Measurements from ENCODE around the gene ASPN. TPM values are rescaled to one million over a fixed set of nuclear protein-coding genes. Genes with fewer than 3 reads are reported as not detected.

Gene ASPN
- total RNA-seq, 1 experiment from 2014 or later, result not detected

- peak; percentile 79 for DNase-seq (ENCODE audit: low read depth)
Measured at GRCh38 chr9:92506184-92506857, 24.0 kb upstream of the ASPN start.

DNA sequence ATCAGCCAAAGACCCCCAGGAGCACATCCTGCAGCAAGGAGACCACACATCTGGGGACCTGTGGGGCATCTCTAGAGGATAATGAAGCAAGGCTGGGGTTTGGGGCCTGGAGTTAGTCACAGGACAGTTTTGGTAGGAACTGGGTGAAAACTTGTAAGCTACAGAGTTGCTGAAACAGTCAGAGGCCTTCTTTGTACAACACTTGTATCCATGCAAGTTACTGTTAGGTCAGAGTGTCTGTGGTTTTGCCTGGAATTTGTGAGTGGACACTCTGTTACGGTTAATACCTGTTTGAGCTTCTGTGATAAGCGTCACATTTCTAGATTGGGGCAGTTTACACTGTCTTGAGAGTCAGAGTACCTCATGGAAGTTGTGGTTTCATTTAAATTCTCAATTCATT, 22.6 kb upstream of the ASPN start:
- no peak for DNase-seq (ENCODE audit: low read depth)

DNA sequence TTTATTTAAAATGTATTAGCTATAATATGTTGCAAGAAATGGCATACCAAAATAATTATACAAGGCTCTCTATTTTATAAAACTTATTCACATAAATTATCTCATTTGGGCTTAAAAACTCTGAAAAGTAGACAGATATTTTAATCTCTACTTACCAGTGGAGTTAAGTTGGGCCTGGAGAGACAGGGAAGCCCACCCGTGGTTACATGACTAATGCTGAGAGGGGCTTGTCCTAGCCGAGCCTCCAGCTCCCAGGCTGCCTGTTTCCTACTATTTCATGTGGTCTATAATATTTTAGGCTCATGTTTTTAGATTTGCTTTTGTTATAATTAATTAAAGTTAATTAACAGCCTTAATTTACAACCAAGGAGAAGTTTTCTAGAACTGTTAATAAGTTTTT, 20.9 kb upstream of the ASPN start:
- DNase-seq (ENCODE audit: low read depth), result no peak

DNA sequence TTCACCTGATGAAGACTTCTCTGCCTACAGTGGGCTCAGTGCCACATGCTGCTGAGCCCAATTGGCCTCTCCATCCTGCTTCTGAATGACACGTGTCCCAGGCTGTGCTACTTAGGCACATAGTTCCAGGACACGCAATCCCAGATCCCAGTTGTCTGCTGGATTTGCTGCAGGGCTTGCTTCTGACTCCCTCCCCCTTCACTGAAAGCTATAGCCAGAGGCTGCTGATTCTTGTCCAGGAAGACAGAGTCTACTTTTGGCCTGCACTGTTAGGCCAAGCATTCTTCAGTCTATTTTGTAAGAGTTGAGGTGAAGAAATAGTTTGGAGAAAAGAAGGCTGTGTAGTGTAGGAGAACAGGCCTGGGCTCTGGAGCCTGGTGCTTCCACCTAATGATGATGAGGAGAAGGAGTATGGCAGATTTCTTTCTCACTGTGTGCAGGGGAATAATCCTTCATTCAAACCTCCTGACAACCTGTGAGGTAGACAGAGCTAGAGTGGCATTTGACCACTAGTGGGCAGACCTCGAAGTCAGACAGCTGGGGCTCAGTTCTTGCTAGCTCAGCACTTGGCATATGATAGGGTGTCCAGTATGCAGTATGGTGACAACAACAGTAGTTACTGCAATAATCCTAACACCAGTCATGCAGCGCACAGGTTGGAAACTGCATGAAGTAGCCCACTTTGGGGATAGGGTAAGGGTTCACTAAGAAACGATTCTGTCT, 19.5 kb upstream of the ASPN start:
- peak; percentile 20 for DNase-seq (ENCODE audit: low read depth)

- DNase-seq (ENCODE audit: low read depth), result no peak
Measured at GRCh38 chr9:92500725-92501124, 18.4 kb upstream of the ASPN start.

DNA sequence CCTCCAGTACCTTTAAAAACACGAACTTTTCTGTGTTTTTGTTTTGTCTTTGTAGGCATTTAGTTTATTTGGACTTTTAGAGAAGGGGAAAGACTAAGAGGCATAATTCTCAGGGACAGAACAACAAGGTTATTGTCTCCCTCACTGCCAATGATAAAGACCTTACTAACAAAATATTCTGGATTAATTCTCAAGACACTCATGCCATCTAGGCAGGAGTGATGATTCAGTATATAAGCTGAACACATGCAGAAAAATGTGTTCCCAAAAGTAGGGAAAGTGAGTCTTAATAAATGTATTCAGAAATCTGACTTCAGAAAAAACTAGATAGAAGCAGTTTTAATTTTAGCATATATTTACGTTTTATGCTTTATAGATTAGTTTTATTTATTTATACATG, 17.4 kb upstream of the ASPN start:
- no peak for DNase-seq (ENCODE audit: low read depth)

DNA sequence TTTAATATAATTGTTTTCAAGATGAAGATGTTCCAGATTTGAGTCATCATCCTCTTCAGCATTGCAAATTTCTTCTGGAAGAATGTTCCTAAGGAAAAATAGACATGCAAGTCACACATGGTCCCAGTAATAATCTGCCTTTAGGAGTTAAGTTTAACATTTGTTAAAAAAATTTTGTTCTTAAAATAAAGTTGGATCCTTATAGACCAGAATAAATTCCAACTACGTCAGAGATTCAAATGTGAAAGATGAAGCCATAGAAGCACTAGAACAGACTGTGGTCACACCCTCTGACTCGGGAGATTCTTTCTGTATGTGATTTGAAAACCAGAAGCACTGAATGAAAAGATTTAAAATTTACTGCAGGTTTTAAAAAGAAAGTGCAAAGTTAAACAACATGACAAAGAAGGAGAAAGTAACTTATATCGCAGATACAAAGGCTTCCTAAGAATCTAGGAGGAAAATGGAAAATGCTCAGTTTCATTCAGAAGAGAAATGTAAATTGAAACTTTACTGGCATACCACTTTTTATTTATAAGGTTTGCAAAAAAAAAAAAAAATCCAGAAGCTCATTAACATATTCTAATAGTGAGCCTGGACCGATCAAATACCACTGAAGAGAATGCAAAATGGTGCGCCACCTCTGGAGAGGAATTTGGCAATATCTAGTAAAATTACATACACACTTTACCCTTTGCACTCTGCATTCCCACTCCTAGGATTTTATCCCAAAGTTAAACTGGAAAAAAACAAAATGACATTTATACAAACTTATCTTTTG, 14.3 kb upstream of the ASPN start:
- no peak for DNase-seq (ENCODE audit: low read depth)

GRCh38 chr9:92494856-92495255, 12.6 kb upstream of the ASPN start:
- DNase-seq (ENCODE audit: low read depth), result no peak

DNA sequence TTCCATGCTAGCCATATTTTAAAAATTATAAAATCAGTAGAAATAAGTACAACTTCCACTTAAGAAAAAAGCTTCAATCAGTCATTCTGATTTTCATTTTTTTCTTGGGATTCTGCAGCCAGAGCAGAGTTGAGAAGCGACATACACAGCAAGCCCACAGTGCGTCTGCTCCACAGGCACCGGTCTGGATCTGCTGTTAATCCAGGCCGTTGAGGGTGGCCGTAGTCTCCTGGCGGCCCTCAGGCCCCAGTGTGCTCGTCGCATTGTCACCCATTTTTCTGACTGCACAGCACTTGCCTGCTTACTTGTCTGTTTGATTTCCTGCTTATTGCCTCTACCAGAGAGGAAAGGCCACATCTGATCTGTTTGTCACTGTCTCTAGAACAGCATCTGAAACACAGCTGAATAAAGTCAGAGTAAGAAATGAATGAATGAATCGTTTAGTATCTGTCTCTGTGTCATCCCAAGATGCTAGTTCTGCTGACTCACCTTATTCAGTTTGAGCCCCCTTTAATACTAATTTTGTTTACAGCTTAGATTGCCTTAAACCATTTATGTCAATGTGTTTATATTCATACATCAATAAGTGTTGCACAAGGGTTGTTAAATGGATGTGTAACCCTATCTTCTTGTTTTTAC, 11.6 kb upstream of the ASPN start:
- DNase-seq (ENCODE audit: low read depth), result no peak

DNA sequence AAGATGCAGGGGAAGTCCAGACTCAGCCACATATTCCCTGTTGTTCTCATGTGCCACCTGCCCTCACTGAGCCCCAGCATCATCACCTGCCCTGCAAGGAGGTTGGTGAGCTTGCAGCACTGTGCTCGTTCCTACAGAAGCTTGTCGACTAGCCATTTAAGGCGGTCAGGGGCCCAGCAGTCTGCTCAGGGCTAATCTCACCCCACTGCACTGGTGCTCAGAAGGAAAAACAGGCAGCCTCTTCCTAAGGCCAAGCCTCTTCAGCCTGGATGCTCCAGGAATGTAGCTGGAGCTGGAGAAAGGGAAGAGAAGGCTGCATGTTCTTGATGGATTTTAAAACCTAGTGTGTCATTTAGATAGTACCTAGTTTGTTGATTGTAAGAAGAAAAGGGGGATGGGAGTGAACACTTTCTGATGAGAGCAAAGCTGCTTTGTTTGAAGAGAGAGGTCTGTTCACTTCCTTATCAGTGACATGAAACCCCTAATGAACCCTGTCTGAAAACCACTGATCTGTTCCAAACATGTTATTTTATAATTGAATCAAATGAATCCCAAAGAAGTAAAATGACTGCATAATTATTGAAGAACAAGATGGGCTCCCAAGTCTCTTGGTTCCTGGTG, 10.6 kb upstream of the ASPN start:
- no peak for DNase-seq (ENCODE audit: low read depth)

DNA sequence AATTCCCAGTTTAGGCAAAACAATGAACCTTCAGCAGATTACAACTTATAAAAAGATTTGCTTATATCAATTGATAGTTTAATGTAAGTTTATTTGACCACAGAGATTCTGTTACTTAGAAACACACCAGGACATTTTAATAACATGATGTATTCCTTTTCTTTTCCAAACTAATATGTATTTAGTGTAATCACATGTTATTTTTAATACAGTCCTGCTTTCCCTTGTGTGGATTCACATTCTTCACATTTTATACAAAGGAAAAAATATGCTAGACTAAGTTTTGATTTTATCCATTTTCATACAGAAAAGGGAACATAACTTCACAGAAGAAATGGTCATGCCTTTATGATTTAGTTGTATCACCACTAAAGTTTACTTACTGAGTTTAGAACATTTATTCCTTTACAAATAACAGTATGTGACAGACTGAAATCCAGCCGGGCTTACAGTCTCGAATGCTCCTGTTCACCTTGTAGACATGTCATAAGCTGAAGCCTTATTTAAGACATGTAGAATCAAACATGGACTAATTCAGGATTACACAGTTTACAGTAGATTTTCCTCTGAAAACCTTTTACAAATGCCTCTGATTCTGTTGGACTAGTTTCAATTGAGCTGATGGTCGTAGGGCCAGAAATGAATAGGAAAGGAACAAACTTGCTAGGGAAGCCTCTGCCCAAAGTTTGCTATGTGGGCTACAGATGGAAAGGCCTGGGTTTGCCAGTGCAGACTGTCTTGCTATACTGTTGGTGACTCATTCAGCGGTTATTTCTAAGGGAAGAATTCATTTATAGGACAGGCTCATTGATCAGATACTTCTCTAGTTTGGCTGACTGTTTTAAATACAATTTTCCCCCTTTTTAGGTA, 6.6 kb upstream of the ASPN start:
- peak; percentile 58 for DNase-seq (ENCODE audit: low read depth)

GRCh38 chr9:92486371-92486770, 4.1 kb upstream of the ASPN start:
- no peak for DNase-seq (ENCODE audit: low read depth)

DNA sequence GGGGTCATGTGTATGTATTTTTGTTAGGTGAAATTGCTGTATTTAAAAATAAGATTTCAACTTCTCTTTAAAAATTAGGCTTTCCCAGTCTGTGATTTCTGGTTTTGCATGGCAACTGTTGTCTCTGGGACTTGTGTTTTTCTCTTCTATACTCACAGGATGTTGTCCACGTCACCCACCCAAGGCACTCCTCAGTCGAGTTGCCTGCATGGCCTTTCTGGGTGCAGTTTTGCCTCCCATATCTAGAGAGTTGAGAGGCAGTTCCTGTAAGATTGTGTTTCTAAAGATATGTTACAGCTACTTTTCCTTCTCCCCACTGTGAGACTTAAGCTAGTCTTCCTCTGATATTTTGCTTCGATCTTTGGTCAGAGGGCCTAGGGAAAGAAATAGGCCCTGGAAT, 2.3 kb upstream of the ASPN start:
- no peak for DNase-seq (ENCODE audit: low read depth)

GRCh38 chr9:92483627-92484545, 1.6 kb upstream of the ASPN start:
- no peak for DNase-seq (ENCODE audit: low read depth)

DNA sequence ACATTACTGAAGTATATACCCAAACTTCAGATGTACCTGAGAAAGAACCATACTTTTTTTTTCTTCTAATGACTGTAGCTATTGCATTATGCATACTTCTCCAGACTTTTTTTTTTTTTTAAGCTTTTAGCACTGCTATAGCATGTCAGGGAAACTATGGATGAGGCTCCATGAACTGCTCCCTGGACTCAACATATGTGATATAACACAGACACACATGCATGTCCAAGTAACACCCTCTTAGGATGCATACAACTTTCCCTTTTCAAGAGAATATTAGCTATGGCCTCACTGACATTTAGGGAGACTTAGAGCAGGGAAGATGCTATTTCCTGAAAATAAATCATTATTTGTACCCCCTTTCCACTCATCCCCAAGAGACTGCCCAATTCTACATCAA, 499 bp upstream of the ASPN start:
- no peak for DNase-seq (ENCODE audit: low read depth)

DNA sequence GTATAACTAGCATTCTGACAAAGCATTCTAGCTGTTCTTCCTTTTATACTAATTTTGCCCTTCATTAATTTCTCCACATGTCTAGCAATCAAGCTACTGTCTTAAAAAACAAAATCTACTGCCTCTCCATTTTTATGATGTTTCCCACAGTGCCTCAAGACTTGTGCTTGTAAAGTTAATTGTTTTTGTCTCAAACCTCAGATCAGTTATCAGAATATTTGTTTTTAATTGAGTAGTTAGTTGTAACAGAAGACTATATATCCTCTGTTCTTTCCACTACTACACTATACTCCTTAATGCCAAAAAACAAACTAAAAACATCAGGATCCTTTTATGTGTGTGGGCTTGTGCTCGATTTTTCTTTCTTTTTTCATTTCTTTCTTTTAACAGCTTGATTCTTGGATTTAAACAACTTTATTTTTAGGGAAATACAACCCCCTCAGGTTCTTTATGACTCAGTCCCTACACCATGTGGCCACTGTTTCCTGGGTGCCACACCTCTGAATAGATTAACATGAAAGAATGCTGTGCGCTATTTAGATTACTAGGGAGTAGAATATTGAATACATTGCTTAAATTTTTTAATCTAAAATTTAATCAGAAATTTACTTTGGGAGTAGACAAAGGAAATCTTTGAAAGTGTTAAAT, 1.2 kb downstream of the ASPN start:
- no peak for DNase-seq (ENCODE audit: low read depth)

DNA sequence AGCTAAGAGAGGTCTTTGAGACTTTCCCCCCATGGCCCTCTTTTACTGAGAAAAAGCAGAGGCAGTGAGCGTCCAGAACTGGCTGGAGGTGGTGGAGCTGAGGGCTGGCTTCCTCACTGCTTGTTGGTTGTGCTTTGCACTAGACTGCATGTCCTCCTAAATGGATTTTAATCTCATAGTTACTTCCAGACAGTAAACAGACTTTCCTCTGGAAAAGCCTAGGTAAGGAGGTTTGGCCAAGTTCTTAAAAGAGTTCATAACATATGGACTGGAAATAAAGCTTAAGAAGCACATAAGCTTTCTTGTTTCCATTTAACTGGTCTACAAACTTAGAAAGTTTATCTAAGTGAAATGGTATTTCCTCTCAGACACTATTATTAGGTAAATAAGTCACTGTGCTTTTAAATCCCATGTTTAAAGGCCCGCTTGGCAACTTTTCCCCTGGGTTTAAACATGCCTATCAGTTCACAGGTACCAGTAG, 2.0 kb downstream of the ASPN start:
- no peak for DNase-seq (ENCODE audit: low read depth)

DNA sequence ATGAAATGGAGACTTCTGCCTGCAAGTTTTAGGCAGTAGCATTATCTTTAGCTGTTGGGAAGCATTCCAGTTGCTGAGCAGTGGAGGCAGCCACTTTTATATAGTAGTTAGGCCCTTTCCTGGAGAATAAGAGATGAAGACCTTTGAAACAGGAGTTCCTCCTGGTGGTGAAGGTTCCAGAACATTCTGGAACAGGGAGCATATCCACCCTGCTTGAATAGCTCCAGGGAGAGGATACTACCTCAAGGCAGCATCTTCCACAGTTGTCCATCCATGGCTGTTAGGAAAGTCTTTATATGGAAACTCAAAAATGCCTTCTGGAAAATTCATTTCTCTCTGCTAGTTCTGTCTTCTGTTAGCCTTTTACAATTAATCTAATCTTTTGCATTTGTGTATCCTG, 3.0 kb downstream of the ASPN start:
- no peak for DNase-seq (ENCODE audit: low read depth)

DNA sequence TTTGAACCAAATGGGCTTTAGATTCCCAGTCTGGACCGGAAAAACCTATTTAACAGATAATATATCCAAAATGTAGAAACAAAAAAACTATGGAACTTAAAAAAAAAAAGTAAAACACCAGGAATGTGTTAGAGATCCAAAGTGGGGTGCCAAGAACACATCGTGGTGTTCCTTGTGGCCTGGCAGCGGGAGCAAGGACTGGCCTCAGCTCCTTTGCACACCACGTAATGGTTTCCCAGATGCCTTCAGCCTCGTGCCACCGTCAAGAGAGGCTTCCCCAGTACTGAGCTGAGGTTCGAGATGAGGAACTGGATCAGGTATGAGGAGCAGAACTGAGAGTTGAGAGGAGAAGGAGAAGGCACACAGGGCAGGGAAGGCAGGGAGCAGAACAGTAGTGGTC, 3.5 kb downstream of the ASPN start:
- no peak for DNase-seq (ENCODE audit: low read depth)
